Uterus (tissue), 4 donors: Measurements from ENCODE around the gene SYDE2. TPM values are rescaled to one million over a fixed set of nuclear protein-coding genes. Genes with fewer than 3 reads are reported as not detected.

Source experiments
- DNase-seq, 2 donors: peaks; one replicate each; pipeline ENCODE4 v3.0.0-alpha.2; 2019 to 2020
- H3K27ac ChIP-seq, 2 donors: fragments of 200-600 bp; sonication (generic); 1 replicate in 1 of 2; 2 replicates in 1 of 2; pipeline ENCODE4 v1.5.1; 2016 to 2018
- H3K27me3 ChIP-seq, 2 donors: fragments of 200-600 bp; sonication (generic); one replicate each; pipeline ENCODE4 v1.5.1; 2018 to 2019; ENCODE audit warnings: control low read depth in 1 of 2
- H3K36me3 ChIP-seq, 2 donors: fragments of 200-600 bp; sonication (generic); one replicate each; pipeline ENCODE4 v1.5.1; 2019; ENCODE audit warnings: control low read depth in 1 of 2
- H3K4me1 ChIP-seq, 2 donors: fragments of 200-600 bp; sonication (generic); one replicate each; pipeline ENCODE4 v1.5.1; 2018 to 2019; ENCODE audit warnings: control low read depth in 1 of 2
- H3K4me3 ChIP-seq, 2 donors: fragments of 200-600 bp; sonication (generic); 1 replicate in 1 of 2; 2 replicates in 1 of 2; pipeline ENCODE4 v1.5.1; 2018 to 2019; ENCODE audit warnings: mild to moderate bottlenecking in 1 of 2
- H3K9me3 ChIP-seq, 2 donors: fragments of 200-600 bp; sonication (generic); one replicate each; pipeline ENCODE4 v1.5.1; 2019; ENCODE audit warnings: control low read depth in 1 of 2
- POLR2A ChIP-seq, 2 donors: fragments of 450-650 bp; IDR thresholded peaks; one replicate each; pipeline ENCODE4 v1.6.1; 2016; ENCODE audit warnings: antibody characterized with exemption in 2 of 2, mild to moderate bottlenecking in 1 of 2, moderate library complexity in 1 of 2
- intact Hi-C: fragments of 100-400 bp; cut with DNase I; formaldehyde crosslinking; loops from one replicate; pipeline ENCODE4 v1.15.1; 2023; ENCODE audit warnings: low total_unique reads
- microRNA-seq: library from miRNA; unstranded; fragments of <30 nt; microRNA quantifications from one replicate; pipeline ENCODE4, GENCODE V29; 2016; ENCODE audit warnings: borderline microRNAs expressed, borderline replicate concordance
- small RNA-seq: library from RNA; depleted of rRNA; stranded (forward); fragments of <200 nt; gene quantifications from one replicate; pipeline ENCODE3, GENCODE V24; 2016
- total RNA-seq, 4 donors: library from RNA; depleted of rRNA in 3 of 4; stranded (reverse); fragments of >200 nt in 3 of 4; gene quantifications; one replicate each; pipeline versions ENCODE4 v1.1.0 to v1.2.4, GENCODE V29; 2014 to 2023
- TF ChIP-seq, protein P1 (sequence below), 4 experiments: fragments of 200-600 bp in 2 of 4; fragments of 450-650 bp in 2 of 4; sonication (generic) in 2 of 4; IDR thresholded peaks; one replicate each; pipeline ENCODE4 v1.5.1; 2016 to 2019; ENCODE audit warnings: antibody characterized with exemption in 4 of 4, mild to moderate bottlenecking in 2 of 4, moderate library complexity in 1 of 4
- donor health status: DM: yes; HTN: yes; CAD: no.

SYDE2 gene
- total RNA-seq, 4 donors from 2014 or later: 5.3 to 24.3 (median 14.6) TPM

DNA sequence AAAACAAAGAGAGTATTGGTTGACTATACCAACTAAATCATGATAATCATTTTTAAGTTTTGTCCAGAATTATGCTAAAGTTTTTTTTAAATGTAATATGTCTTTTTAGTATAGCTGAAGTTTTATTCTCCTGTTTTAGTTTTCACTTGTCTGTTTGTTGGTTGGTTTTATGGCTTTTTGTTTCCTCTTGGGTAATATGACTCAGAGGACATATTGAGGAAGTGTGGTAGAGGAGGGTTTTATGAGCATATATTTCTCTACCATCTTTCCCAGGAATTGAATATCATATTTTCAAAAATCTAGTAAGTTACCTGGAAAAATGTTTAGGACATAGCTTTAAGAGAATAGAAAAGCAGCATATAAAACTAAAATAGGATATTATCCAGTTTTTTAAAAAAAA lies 84.0 kb downstream of the SYDE2 start:
- no peak for TF ChIP-seq POLR2A (IDR thresholded peaks at IDR 0.05)
- TF ChIP-seq, protein P1, sequence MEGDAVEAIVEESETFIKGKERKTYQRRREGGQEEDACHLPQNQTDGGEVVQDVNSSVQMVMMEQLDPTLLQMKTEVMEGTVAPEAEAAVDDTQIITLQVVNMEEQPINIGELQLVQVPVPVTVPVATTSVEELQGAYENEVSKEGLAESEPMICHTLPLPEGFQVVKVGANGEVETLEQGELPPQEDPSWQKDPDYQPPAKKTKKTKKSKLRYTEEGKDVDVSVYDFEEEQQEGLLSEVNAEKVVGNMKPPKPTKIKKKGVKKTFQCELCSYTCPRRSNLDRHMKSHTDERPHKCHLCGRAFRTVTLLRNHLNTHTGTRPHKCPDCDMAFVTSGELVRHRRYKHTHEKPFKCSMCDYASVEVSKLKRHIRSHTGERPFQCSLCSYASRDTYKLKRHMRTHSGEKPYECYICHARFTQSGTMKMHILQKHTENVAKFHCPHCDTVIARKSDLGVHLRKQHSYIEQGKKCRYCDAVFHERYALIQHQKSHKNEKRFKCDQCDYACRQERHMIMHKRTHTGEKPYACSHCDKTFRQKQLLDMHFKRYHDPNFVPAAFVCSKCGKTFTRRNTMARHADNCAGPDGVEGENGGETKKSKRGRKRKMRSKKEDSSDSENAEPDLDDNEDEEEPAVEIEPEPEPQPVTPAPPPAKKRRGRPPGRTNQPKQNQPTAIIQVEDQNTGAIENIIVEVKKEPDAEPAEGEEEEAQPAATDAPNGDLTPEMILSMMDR (IDR thresholded peaks at IDR 0.05): no peak
- Histone ChIP-seq H3K27me3 (no peaks in the 10 kb centered on the region), H3K4me3 (no peak overlapping the region), H3K4me1 (no peaks in the 10 kb centered on the region), H3K27ac (no peak overlapping the region), H3K36me3 (no peaks in the 10 kb centered on the region), H3K9me3 (no peaks in the 10 kb centered on the region)
- no peak for DNase-seq
- intact Hi-C loops: no loop called here

DNA sequence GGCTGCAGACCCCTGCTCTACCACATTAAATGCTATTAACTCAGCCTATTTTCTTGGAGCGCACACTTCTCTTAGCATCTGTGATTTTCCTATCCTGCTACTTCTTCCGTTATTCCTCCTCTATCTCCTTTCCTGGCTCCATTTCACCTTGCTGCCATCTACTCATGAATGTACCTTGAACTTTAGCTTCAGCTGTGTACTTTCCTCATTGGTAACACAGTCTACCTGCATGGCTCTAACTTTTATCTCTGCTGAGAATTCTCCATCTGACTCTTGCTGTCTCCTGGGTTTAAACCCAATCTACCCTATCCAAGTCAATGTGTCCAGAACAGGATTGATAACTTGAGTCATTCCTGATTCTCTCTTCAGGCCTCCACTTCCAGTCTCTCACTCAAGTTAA lies 84.9 kb downstream of the SYDE2 start:
- intact Hi-C loops: no loop called here
- no peak overlapping the region for H3K4me3 ChIP-seq
- TF ChIP-seq, protein P1 (IDR thresholded peaks at IDR 0.05): no peak
- TF ChIP-seq POLR2A (IDR thresholded peaks at IDR 0.05): no peak
- no peaks in the 10 kb centered on the region for H3K4me1 ChIP-seq
- no peaks in the 10 kb centered on the region for H3K9me3 ChIP-seq
- no peak for DNase-seq
- no peak overlapping the region for H3K27ac ChIP-seq
- no peaks in the 10 kb centered on the region for H3K36me3 ChIP-seq
- no peaks in the 10 kb centered on the region for H3K27me3 ChIP-seq

DNA sequence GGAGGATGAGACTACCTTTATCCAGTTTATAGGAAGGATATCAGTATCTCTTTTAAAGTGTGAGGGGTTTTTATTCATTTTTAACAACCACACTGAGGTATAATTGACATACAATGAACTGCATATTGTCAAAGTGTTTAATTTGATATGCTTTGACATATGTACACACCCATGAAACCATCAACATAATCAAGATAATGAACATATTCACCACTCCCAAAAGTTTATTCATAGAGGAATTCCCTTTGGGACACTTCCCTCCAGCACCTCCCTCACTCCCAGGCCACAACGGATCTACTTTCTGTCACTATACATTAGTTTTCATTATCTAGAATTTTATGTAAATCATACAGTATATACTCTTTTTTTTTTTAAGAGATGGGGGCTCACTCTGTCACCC lies 89.1 kb downstream of the SYDE2 start:
- no peak for TF ChIP-seq POLR2A (IDR thresholded peaks at IDR 0.05)
- TF ChIP-seq, protein P1 (IDR thresholded peaks at IDR 0.05): no peak
- H3K27ac ChIP-seq: no peak overlapping the region
- no peaks in the 10 kb centered on the region for H3K27me3 ChIP-seq
- DNase-seq: no peak
- no peak overlapping the region for H3K4me3 ChIP-seq
- no peaks in the 10 kb centered on the region for H3K36me3 ChIP-seq
- intact Hi-C loops: no loop called here
- H3K4me1 ChIP-seq: no peaks in the 10 kb centered on the region
- no peaks in the 10 kb centered on the region for H3K9me3 ChIP-seq

DNA sequence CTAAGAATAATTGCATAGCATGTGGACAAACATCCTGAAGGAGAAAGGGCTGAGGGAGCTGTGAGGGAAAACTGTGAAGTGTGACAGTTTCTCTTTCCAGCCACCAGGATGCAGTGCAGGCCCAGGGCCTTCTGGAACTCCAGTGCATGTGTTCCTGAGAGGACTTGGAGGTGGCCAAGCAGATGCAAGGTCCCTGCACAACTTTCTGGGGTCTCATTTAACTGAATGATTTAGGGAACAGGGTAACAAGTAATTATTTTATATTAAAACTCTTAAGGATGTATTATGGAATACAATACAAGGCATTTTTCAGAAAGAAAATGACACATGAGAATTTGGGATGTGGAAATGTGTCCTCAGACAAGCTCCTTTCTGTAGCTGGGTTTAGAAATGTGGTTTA lies 91.3 kb downstream of the SYDE2 start:
- DNase-seq: peak; percentile 43 to 45
- Histone ChIP-seq H3K27me3 (no peaks in the 10 kb centered on the region), H3K4me3 (no peak overlapping the region), H3K27ac (no peak overlapping the region), H3K4me1 (no peaks in the 10 kb centered on the region), H3K9me3 (no peaks in the 10 kb centered on the region), H3K36me3 (no peaks in the 10 kb centered on the region)
- intact Hi-C loops: loop anchor here (5.0 kb wide), 1 partner anchor 148 kb away; the partner anchor contains the start of gene C1orf52
- TF ChIP-seq POLR2A (IDR thresholded peaks at IDR 0.05): no peak
- TF ChIP-seq, protein P1 (IDR thresholded peaks at IDR 0.05): peak; percentile 65 to 78 (median 72)

Small RNA genes lying within 50 kb of the gene (microRNA-seq; reads per million reads assigned to microRNA genes)
- not detected for gene MIR4423

Small RNA genes lying within 50 kb of the gene (small RNA-seq; reads per million reads assigned to genes)
- not detected for gene MIR4423

Other genes with a start within 250 kb of the SYDE2 start
- 10 to 100 TPM in 1 of 4 donors, under 1 TPM in 1, not detected in 2; 0.73 to 10.3 TPM for gene MCOLN2, start 203.9 kb downstream of the SYDE2 start, total RNA-seq
- gene MCOLN3, start 152.5 kb downstream of the SYDE2 start, total RNA-seq: 10 to 100 TPM in 2 of 4 donors, 1 to 10 TPM in 2; 2.1 to 37.7 (median 12.0) TPM
- 10 to 100 TPM; 22.3 to 47.6 (median 28.8) TPM for gene C1orf52, start 58.6 kb upstream of the SYDE2 start, total RNA-seq
- gene BCL10, start 75.6 kb upstream of the SYDE2 start, total RNA-seq: 10 to 100 TPM; 15.3 to 31.9 (median 26.8) TPM